Placental pericyte (primary cell): ENCODE measurements around the gene RASGEF1C. TPM values are rescaled to one million over a fixed set of nuclear protein-coding genes. Genes with fewer than 3 reads are reported as not detected.

ENCODE experiments used
- total RNA-seq: library from RNA; depleted of rRNA; stranded (reverse); fragments of >200 nt; gene quantifications from 2 replicates; pipeline ENCODE4 v1.2.3, GENCODE V29; 2012

Gene RASGEF1C
- total RNA-seq = not detected in 2 replicates

GRCh38 chr5:180209137-180209581, at the start of gene RASGEF1C:
Gene RASGEF1C (minus strand): TSS chr5:180209211. CDS start chr5:180138052, 71,159 bp downstream.

DNA sequence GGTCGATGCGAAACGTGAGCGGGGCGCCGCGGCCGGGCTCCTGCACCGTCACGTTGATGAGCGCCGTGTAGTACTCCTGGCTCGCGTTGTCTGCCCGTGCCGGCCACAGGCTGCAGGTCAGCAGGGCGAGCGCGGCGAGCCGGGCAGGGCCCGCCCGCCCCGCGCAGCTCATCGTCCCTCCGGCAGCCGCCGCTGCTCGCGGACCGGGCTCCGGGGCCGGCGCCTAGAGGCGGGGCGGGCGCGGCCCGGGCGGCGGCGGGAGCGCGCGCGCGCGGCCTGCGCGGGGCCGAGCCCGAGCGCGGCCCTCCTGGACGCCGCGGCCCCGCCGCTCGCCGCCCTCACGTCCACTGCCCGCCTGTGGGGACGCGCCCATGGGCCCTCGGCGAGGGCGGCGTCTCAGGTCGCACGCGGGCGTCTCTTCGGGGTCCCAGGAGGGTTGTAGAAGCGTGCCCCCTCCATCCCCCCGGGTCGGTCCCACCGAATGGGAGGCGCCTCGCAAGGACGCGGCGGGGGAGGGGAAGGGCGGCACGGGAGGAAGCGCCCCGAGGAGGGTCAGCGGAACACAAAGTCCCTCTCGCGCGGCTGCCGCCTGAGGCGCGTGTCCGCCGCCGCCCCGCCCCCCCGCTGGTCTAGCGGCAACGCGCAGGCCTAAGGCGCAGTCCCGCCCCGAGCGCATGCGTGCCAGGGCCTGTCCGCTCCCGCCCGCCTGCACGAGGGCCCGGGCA, 137.3 kb downstream of the RASGEF1C start, which contains the start of gene RNF130:
Gene RNF130, minus strand, starts transcription at position 229 of the 725 bp plus-strand sequence. Its CDS starts 57 bp downstream, at position 172.

Other genes with a start within 250 kb of the RASGEF1C start
- gene RNF130, start 137.5 kb downstream of the RASGEF1C start, total RNA-seq = 8.9 and 9.2 TPM in 2 replicates
- 30.4 and 39.9 TPM in 2 replicates for gene MAPK9, start 82.9 kb upstream of the RASGEF1C start, total RNA-seq
- 79.0 and 169 TPM in 2 replicates for gene GFPT2, start 144.1 kb upstream of the RASGEF1C start, total RNA-seq